Midbrain (tissue), 1 donor: ENCODE data around the gene STON2.

Source experiments
- DNase-seq: peaks from one replicate; lab custom pipeline; 2025; lab: John Stamatoyannopoulos, UW

The STON2 gene

DNA sequence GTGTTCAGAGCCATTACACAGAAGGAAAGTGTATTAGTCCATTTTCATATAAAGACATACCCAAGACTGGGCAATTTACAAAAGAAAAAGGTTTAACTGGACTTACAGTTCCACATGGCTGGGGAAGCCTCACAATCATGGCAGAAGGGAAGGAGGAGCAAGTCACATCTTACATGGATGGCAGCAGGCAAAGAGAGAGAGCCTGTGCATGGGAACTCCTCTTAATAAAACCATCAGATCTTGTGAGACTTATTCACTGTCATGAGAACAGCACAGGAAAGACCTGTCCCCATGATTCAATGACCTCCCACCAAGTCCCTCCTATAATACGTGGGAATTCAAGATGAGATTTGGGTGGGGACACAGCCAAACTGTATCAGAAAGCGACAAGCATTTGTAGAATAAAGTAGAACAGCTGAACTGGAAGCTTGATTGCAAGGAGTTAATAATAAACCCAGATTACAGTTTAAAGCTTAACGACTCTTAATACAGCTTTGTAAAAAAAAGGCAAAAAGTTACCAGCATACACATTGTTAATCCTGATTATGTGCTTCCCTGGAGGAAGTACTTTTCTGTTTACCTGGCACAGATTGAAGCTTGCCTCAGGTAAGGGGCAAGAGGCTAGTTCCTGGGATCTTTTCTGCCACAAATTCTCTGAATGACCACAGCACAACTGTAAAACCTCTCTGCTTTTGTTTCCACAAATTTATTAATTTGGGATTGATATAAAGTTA, 18.1 kb upstream of the STON2 start:
- DNase-seq, result no peak

DNA sequence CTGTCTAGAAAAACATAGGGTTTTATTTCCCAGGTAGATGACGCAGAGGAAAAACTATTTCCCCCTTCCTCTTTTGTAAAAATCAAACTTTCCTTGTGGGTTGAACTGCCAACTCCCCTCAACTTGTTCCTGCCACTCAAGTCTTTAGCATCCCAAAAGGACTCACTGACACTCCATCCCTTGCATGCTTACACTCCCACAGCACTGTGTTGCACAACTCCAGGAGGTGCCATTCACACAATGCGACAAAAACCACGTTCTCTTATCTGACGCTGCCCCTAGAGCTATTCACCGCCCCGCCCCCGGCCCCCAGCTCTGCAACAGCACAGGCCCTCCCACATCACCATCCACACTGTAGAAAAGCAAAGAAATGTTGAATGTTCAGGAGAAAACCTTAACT, 16.9 kb upstream of the STON2 start:
- DNase-seq, result no peak

DNA sequence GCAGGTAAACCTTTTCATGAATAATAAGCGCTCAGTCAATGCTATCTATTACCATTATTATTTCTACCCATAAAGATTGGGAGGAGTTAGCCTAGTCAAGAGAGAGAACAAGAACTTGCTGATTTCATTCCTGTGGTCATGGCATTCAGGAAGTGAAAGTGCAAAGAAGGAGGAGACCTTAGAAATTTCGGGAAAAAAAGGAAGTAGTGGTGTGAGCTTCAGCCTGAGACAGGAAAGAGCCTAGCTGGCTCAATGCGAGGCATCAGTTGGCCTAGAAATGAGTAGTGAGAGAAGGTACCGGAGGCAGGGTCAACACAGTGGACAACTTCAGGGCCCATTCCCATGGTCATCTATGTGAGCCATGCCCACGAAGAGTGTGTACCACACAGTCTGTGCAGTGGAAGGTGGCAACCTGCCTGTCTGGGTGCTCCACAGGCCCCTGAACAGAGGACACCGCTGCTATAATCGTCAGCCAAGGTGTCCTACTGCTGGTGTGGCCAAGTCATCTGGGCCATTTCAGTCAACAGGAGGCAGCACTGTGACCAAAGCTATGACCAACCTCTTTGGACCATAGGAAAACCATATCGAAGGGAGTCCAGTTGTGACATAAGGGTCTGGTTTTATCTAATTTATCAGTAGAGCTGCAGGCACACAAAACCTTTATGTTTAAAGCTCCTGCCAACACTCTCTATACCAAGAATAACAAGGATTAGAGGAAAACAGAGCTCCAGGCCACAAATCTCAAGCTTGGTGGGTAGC, 16.2 kb upstream of the STON2 start:
- DNase-seq, result peak; percentile 23

DNA sequence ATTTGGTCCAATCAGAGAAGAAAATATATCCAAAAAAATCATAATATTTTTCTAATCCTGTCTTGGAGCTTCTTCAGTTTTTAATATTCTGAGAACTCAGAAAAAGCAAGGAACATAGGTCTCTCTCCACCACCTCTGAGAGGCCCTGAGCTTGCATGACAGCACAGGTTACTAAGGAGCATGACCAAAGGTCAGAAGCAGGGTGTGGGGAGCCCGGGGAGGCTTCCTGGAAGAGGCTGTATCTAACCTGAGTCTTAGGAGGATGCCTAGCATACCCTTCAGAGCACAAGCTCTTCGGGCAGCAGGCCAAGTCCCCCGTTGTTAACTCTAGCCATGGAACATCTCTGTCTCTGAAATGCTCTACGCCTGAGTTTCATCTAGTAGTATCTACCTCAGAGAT, 15.7 kb upstream of the STON2 start:
- no peak for DNase-seq

DNA sequence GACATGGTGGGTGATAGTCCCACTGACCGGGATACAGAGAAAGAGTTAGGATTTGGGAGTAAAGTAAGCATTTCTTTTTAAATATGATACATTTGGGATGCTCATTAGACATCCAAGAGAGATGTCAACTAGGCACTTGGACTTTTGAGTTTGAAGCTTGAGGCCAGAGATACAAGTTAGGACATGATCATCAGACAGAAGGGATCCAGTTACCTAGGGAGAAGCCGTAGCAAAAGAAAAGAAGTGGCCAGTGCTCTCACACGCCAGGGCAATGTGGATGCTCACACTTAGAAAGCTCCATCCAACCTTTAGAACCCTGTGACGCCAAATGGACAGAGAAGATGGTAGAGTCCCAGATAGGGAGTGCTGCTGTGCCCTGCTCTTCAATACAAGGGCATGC, 14.0 kb upstream of the STON2 start:
- DNase-seq, result no peak

DNA sequence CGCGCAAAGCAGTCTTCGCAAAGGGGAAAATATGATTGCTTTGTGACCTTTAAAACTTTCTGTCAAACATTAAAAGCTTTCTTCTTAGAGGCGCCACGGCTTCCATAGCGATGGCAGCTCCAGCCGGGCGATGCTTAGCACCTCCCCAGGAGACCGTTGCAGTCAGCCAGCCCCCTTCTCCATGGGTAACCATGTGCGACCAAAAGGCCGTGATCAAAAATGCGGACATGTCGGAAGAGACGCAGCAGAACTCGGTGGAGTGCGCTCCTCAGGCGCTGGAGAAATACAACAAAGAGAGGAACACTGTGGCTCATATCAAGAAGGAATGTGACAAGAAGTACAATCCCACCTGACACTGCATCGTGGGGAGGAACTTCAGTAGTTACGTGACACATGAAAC, 12.7 kb upstream of the STON2 start:
- no peak for DNase-seq

DNA sequence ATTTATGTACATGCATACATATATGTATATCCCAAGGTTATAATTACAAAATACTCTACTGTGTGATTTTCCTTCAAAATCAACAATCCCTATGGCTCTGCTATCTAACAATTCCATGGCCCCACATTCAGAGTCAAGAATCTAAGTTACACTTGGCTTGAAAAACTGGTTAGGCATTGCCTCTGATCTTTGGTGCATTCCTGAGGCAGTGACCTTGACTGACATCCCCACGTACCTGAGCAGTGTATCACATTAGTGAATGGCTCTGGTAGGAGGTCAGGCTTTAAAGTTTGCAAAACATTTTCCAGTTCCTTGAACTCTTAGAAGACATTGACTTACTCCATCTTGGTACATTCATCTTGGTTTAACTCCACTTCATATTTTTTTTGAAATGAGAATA, 8.5 kb upstream of the STON2 start:
- DNase-seq, result no peak

DNA sequence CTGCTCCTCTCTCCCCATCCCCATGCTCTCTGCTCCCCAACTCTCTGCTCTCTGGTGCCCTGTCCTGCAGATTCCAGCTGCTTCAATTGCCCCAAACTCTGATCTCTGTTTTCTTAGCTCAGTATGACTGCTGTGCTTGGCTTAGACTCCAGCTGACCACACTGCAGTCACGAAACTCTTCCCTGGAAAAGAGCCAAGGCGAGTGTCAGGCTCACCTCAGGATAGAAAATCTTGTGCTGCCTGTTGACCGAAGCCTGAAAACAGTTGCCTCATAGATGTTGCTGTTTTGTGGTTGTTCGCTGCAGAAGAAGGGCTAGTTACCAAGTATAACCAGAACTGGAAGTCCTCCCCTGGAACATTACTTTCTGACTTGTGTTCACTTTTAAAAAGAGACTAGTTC, 6.7 kb upstream of the STON2 start:
- no peak for DNase-seq

DNA sequence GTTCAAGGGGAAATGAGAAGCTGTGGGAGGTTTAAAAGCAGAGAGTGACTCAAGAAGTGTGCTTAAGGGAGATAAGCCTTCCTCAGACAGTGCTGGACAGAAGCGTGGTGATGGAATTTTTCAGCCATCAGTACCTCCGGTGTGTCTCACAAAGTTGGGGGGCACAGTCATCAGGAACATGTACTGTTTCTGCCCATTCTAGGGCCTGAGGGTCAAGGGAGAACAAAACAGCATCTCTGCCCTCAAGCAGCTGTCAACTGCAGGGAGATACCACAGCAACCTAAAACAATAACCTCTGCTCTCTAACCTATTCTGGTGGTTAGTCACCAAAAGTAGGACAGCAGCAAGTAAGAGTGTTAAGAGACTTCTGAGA, 2.0 kb upstream of the STON2 start:
- no peak for DNase-seq

DNA sequence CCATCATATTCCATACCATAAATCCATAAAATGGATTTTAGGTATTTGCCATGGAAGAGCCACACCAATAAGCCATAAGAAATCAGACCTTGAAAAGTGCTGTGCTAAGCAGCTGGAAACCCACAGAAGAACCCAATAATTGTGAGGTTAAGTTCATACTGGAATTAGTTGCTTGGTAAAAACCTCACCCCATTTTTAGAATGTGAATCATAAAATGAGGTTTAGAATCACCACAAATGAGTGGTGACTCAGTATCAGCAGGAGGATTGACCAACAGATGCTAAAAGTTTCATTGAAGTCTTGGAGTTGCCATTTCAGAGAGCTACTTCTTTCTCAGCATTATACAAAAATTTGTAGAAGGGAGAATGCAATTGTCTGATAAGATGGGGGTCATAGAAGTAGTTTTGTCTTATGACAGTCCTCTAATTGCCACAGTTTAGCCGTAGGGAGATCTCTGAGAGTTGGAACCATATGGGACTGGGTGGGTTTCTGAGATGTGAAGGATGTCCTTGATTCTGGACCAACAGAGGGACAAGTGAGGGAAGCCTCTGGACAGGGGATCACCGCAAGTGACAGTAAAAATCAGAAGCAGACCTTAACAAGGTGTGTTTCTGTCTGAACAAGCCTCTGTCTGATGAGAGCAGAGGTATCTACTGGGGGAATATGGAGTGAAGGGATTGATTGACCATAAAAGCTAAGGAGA, 1.4 kb upstream of the STON2 start:
- no peak for DNase-seq

DNA sequence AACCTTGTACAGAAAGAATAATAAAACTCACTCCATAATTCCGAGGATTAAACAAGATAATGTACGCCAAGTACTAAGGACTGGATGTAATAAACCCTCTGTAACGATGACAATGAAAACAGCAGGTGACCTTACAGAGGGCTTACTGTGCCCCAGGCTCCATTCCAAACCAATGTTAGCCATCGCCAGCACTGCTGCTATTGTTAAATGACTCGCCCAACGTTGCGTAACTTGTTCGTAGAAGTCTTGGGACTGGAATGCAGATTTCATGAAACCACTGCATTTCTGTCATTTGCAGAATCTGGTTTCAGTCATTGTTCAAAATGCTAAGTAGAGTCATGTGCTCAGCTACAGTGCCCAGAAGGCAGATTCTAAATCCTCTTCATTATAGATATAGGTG, 728 bp upstream of the STON2 start:
- DNase-seq, result no peak

DNA sequence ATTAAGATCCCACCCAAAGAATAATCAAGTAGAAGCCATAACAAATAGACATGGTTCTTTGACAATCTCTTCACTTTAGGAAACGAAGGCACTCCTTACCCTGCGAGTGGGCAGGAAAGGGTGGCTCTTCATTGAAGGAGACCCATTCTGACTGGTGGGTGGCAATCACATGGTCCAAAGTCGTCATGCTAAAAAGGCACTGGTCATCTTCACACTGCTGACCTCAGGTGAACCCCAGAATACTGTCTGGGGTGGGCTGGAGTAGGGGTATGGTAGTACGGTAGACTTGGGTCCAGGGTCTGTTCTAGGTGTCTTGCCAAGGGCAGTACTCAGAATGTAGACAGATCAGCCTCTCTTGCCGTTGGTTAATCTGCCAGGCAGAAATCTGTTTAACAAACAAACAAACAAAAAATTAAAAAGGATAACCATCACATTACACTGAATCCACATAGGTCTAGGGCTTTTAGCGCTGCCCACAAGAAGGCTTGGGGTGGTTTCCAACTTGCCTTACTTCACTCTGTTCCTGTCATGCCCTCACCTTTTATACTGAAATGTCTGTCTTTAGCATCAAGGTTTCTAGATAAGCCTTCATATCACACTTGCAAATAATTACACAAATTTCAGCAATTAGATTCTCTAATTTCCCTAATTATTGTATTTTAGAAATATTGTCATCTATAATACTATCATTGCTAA, 1.8 kb downstream of the STON2 start:
- no peak for DNase-seq

DNA sequence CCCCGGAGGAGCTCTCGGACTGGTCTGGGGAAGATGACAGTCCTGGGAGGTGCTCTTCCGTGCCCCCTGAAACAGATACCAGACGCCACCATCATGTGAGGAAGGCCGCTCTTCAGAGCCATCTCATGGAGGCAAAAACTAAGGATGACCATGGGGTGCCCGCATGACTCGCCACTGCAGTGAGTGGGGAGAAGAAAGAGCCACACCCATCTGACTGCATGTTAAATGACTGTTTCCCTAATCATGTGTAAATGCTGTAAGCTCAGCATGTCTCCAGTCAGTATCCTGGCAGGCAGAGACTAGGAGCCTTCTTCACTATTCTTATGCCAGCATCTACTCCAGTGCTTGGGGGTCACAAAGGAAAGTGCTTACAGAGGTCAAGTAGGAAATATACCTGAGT, 4.0 kb downstream of the STON2 start:
- no peak for DNase-seq

DNA sequence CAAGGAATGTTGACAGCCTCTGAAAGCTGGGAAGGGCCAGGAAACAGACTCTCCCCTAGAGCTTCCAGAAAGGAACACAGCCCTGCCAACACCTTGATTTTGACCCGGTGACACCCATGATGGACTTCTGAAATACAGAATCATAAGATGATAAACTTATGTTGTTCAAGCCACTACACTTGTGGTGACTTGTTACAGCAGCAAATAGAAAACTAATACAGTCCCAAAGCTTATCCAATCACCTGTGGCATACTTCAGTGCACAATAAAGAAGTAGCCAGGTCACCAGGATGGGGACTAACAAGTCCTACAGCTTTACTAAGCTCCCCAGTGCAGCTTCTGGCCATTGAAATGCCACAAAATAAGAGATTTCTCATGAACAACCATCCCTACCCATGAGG, 5.4 kb downstream of the STON2 start:
- no peak for DNase-seq

DNA sequence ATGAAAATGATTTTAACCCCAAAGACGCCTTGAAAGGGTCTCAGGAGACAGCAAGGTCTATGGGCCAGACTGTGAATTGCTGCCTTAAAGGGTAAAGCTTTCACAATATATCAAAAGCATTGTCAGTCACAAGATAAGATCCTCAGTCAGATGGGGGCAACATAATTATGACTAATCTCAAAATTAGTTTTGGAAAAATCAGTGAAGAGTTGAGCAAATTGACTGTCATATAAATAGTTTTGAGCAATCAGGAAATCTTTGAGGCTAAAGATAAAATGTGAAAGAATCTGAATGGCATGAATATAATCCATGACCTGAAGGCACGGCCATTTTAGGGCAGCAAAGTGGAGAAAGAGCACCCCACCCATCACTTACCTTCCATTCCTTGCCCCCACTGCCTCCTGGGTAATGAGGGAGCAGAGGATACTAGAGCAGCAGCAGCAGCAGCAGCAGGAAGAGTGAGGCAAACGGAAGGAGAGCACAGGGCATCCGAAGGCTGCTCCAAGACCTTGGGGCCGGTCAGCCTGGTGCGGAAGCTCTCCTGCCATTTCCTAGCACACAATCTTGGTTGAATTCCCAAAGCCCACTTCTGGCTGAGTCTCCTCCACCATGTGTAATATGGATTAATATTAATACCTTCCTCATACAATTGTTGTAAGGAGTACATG, 7.0 kb downstream of the STON2 start:
- DNase-seq, result no peak

DNA sequence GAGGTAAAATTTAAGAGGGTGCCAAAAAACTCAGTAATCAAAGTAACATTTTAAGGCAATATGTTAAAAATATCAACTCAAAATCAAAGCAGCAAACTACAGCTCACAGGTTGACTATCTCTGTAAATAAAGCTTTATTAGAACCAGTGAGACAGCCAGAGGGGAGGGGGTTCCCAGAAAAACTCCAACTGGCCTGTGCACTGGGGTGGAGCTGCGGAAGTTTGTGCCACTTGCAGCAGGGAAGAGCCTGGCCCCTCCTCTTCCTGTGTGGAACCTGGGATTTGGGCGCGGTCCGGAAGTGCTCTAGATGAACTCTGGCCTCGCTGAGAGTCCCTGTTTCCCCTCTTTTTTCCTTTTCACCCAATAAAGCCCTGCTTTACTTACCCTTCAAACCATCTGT, 8.1 kb downstream of the STON2 start:
- no peak for DNase-seq

DNA sequence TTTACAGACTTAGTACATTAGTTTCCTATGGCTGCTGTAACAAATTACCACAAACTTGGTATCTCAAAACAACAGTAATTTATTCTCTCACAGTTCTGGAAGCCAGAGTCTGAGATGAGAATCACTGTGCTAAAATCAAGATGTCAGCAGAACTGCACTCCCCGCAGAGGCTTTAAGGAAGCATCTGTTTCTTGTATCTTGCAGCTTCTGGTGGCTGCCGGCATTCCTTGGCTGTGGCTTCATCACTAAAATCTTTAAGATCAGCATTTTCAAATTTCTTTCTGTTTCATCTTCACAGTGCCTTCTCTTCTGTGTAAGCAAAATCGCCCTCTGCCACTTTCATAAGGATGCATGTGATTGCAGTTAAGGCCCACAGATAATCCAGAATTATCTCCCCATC, 9.4 kb downstream of the STON2 start:
- DNase-seq, result no peak

DNA sequence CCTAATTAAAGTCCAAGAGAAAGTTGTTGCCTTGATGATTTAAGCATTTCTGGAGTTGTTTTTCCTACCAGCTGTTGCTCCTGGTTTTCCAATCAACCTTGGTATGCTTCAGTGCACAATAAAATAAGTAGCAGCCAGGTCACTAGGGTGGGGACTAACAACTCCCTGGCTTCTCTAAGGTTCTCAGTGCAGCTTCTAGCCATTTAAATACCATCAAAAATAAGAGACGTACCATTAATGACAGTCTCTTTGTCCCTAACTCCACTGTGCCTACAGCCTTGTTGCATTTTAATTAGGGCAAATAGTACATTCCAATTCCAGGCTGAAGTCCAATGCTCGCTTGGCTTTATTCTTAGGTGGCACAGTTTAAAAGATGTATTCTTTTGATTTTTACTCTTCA, 11.8 kb downstream of the STON2 start:
- DNase-seq, result peak; percentile 33

DNA sequence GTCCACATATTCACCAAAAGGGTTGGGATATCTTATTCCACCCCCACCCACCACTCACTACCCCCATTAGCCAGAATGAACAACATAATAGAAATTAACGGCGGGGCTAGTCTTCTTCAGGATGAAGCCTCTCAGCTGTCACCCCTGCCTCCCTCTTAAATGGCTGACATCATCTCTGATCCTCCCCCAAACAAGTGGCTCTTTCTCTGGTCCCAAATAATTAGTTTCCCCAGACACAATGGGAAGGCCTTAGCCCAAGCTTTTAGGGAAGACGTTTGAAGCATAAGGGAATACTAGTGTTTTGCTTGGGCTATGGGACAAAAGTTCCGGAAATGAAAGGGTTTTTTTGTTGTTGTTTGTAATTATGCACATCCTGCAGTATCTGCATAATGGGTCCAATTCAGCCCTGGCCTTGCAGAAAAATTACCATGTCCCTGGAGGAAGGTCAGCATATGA, 13.8 kb downstream of the STON2 start:
- DNase-seq, result no peak

DNA sequence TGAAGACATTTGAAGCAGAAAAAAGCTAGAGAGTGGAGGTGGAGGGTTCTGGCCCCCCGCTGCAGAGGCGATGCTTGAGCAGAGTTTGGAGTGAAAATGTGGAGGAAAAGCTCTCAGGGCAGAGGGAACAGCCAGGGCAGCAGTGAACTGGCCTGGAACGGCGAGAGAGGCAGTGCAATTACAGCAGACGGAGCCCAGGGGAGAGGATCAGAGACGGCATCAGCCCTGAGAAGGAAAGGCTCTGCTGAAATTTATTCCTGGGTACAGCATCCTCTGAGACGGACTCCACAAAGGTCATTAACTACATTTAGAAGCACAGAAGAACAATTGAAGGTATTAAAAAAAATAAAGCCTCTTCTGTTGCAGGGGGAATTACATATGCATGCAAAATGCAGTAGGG, 14.2 kb downstream of the STON2 start:
- DNase-seq, result no peak

DNA sequence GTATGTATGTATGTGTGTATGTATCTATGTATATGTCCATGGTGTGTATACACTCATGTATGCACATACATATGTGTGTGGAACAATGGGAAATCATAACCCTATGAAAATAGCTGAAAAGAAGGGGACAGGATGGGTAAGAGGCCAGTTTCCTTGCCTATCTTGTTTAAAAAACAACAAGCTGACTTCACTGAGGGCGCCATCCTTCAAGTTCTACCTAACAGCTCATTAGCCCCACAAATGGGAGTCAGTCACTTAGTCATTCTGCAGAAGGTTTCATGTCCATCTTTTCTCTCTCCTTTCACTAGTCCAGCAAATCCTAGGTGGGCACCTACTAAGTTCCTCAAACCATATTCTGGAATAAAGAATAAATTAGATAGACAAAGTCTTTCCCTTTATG, 14.7 kb downstream of the STON2 start:
- no peak for DNase-seq

DNA sequence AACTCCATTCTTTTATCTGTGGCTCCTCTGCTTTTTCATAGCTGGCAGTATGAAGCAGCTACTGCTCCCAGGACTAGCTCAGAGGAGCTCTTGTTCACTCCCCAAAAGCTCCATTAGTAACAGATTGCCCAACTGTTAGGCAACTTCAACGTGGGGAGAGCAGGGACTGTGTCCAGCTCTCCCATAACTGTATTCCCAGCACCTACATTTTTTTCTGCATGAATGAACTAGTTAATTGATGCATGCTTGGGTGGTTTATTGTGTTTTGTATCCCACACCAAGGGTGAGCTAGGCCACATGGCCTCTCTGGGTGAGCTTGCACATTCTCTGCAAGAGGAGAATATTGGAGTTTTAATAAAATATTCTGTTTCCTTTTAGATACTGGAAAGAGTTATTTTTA, 15.2 kb downstream of the STON2 start:
- DNase-seq, result peak; percentile 33
